SJSA1 (cell line): ENCODE data around the gene DENND2A. TPM values are rescaled to one million over a fixed set of nuclear protein-coding genes. Genes with fewer than 3 reads are reported as not detected.
A peak's percentile ranks its signal among the peaks of the same experiment; 100 is the strongest.
"Not testable (repeated sequence)": the region's sequence is repeated elsewhere in the genome, so short reads cannot be mapped to it uniquely, and the experiment has no call there.

Source experiments
- DNase-seq, 2 experiments: peaks; one replicate each; pipeline ENCODE4 v3.0.0-alpha.2; 2015 to 2020; ENCODE audit warnings: low spot score in 2 of 2, low read depth in 1 of 2
- H3K27ac ChIP-seq: fragments of 250-450 bp; sonication (Bioruptor Pico); 2 replicates; pipeline ENCODE4 v1.5.1; 2020; ENCODE audit warnings: mild to moderate bottlenecking, moderate library complexity
- H3K27me3 ChIP-seq: fragments of 250-450 bp; sonication (Bioruptor Pico); replicated peaks from 2 replicates; pipeline ENCODE4 v1.5.1; 2020; ENCODE audit warnings: mild to moderate bottlenecking, moderate library complexity
- H3K36me3 ChIP-seq: fragments of 250-450 bp; sonication (Bioruptor Pico); 2 replicates; pipeline ENCODE4 v1.5.1; 2020; ENCODE audit warnings: mild to moderate bottlenecking
- H3K4me1 ChIP-seq: fragments of 250-450 bp; sonication (Bioruptor Pico); replicated peaks from 2 replicates; pipeline ENCODE4 v1.6.1; 2021; ENCODE audit warnings: mild to moderate bottlenecking
- H3K4me3 ChIP-seq: fragments of 250-450 bp; sonication (Bioruptor Pico); 2 replicates; pipeline ENCODE4 v1.5.1; 2020; ENCODE audit warnings: mild to moderate bottlenecking
- H3K9me3 ChIP-seq: fragments of 250-450 bp; sonication (Bioruptor Pico); replicated peaks from 2 replicates; pipeline ENCODE4 v1.5.1; 2020; ENCODE audit warnings: mild to moderate bottlenecking
- total RNA-seq: library from RNA; depleted of rRNA; stranded (reverse); fragments of >200 nt; shearing (Covaris generic); gene quantifications from 2 replicates; pipeline ENCODE4 v1.2.3, GENCODE V29; 2014

DENND2A gene
- total RNA-seq, 1 experiment from 2014 or later: 10.2 TPM

- no peak for DNase-seq
- H3K36me3 ChIP-seq: no peaks in the 10 kb centered on the region
These were observed 28.0 kb upstream of the DENND2A start for GRCh38 chr7:140668641-140669040.

DNA sequence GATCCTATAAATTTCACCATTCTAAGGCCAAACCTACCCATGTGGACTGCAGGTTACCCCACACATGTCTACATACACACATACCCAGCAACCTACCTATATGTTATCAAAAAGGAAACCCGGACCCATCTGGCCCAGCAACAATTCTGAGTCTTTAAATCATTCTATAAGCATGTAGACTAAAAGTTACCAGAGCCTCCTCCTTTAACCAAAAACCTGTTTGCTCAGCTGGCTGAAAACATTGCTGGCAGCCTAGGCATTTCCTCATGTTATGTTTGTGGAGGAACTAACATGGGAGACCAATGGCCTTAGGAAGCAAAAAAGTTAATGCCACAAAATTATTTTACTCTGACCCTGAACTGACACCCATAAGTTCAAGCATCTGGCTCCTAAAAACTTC is 26.9 kb upstream of the DENND2A start:
- no peaks in the 10 kb centered on the region for H3K9me3 ChIP-seq
- no peaks in the 10 kb centered on the region for H3K36me3 ChIP-seq
- no peaks in the 10 kb centered on the region for H3K27me3 ChIP-seq
- H3K4me1 ChIP-seq: 0 out of 2 replicates have a peak, but pooled peaks cover 4% of the 10 kb centered on the region
- H3K4me3 ChIP-seq: no peak overlapping the region
- DNase-seq: no peak
- H3K27ac ChIP-seq: no peak overlapping the region

More at GRCh38 chr7:140668641-140669040, 28.0 kb upstream of the DENND2A start:
- H3K4me3 ChIP-seq: no peak overlapping the region
- H3K4me1 ChIP-seq: peaks cover 12% of the 10 kb centered on the region
- H3K27ac ChIP-seq: no peak overlapping the region
- H3K9me3 ChIP-seq: no peaks in the 10 kb centered on the region
- H3K27me3 ChIP-seq: no peaks in the 10 kb centered on the region

- H3K36me3 ChIP-seq, H3K9me3 ChIP-seq, H3K4me3 ChIP-seq, H3K4me1 ChIP-seq, H3K27me3 ChIP-seq, DNase-seq, H3K27ac ChIP-seq: not testable (repeated sequence)
These were observed 22.3 kb upstream of the DENND2A start for GRCh38 chr7:140662938-140663337.

GRCh38 chr7:140661124-140661523 is 20.5 kb upstream of the DENND2A start:
- Histone ChIP-seq H3K4me3 (no peak overlapping the region), H3K36me3 (no peaks in the 10 kb centered on the region), H3K27me3 (no peaks in the 10 kb centered on the region), H3K27ac (no peak overlapping the region), H3K4me1 (peaks cover 9% of the 10 kb centered on the region), H3K9me3 (no peaks in the 10 kb centered on the region)
- no peak for DNase-seq

DNA sequence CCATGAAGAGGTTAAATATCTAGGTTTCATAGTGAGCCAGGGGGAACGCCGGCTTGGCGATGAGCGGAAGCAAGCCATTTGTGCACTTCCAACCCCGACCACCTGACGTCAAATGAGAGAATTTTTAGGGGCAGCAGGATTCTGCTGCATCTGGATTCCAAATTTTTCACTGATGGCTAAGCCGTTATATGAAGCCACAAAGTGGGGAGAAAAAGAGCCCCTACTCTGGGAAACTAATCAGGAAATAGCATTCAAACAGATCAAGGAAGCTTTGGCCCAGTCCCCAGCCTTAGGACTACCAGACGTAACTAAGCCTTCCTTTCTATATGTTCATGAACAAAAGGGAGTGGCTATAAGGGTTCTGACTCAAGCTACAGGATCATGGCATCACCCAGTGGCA is 19.2 kb upstream of the DENND2A start:
- no peak for DNase-seq
- Histone ChIP-seq H3K4me1 (peaks cover 9% of the 10 kb centered on the region), H3K27me3 (no peaks in the 10 kb centered on the region)

GRCh38 chr7:140657891-140658290 is 17.3 kb upstream of the DENND2A start:
- H3K4me3 ChIP-seq: no peak overlapping the region
- DNase-seq: no peak
- no peaks in the 10 kb centered on the region for H3K9me3 ChIP-seq
- no peaks in the 10 kb centered on the region for H3K27me3 ChIP-seq
- H3K27ac ChIP-seq: no peak overlapping the region
- H3K4me1 ChIP-seq: peaks cover 11% of the 10 kb centered on the region
- no peaks in the 10 kb centered on the region for H3K36me3 ChIP-seq

More for the DNA sequence above, 19.2 kb upstream of the DENND2A start:
- Histone ChIP-seq H3K36me3 (no peaks in the 10 kb centered on the region), H3K4me3 (no peak overlapping the region), H3K27ac (no peak overlapping the region), H3K9me3 (no peaks in the 10 kb centered on the region)

DNA sequence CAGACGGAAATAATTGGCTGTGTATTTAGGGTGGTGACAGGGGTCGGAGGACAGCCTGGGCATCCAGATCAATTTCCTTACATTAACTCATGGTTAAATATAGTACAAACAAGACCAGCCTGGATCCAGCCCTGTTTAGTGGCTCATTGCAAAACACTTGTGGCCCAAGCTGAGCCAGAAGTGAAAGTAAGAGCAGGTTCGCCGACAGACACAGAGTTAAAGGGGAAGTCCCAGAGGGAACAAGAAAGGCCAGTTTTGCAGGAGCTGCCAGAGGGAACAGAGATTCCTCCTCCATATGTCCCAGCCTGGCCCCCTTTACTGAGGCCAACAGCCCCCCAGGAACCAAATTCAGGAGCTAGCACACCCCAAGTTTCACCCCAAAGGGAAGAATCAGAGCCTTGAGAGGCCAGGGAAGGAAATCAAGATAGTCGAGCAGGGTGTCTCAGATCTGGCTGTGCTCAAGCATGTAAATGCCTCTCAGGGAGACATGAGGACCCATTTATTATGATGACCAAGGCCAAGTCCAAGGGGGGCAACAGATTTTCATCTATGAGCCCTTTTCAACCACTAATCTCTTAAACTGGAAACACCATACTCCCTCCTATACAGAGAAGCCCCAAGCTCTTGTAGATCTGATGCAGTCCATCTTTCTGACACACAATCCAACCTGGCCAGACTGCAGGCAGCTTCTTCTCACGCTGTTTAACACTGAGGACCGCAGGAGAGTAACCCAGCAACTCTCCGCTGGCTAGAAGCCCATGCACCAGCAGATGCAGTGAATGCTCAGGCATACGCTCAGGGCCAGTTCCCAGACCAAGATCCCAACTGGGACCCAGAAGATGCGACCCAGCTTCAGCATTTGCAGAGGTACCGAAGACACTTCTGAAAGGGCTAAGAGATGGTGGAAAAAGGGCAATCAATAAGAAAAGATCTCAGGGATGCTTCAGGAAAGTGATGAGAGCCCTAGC is 16.2 kb upstream of the DENND2A start:
- peaks cover 11% of the 10 kb centered on the region for H3K4me1 ChIP-seq
- H3K27ac ChIP-seq: no peak overlapping the region
- H3K36me3 ChIP-seq: no peaks in the 10 kb centered on the region
- H3K4me3 ChIP-seq: peak overlapping the region; percentile 12
- DNase-seq: peak in 1 of 2 experiments; percentile 42
- H3K27me3 ChIP-seq: no peaks in the 10 kb centered on the region
- H3K9me3 ChIP-seq: no peaks in the 10 kb centered on the region

- Histone ChIP-seq H3K36me3 (no peaks in the 10 kb centered on the region), H3K9me3 (no peaks in the 10 kb centered on the region), H3K27me3 (no peaks in the 10 kb centered on the region), H3K4me3 (no peak overlapping the region), H3K4me1 (peaks cover 11% of the 10 kb centered on the region), H3K27ac (no peak overlapping the region)
- DNase-seq: no peak
These were observed 15.1 kb upstream of the DENND2A start for GRCh38 chr7:140655511-140656408.

DNA sequence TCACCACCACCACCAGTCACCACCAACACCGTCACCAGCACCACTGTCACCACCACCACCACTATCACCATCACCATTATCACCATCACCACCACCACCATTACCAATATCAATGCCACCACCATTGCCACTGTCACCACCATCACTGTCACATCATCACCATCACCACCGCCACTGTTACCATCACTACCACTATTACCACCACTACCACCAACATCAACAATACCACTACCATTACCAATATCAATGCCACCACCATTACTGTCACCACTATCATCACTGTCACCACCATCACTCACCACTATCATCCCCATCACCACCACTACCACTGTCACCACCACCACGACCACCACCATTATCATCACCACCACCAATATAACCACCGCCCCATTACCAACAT is 14.0 kb upstream of the DENND2A start:
- no peak overlapping the region for H3K27ac ChIP-seq
- no peak overlapping the region for H3K4me3 ChIP-seq
- H3K27me3 ChIP-seq: no peaks in the 10 kb centered on the region

GRCh38 chr7:140654109-140654387 is 13.4 kb upstream of the DENND2A start:
- H3K9me3 ChIP-seq: no peaks in the 10 kb centered on the region
- H3K27me3 ChIP-seq: no peaks in the 10 kb centered on the region
- H3K4me3 ChIP-seq: no peak overlapping the region
- no peak overlapping the region for H3K27ac ChIP-seq
- H3K4me1 ChIP-seq: peaks cover 24% of the 10 kb centered on the region
- no peak for DNase-seq
- H3K36me3 ChIP-seq: no peaks in the 10 kb centered on the region

More for the DNA sequence above, 14.0 kb upstream of the DENND2A start:
- no peaks in the 10 kb centered on the region for H3K36me3 ChIP-seq
- no peak for DNase-seq
- H3K4me1 ChIP-seq: peaks cover 18% of the 10 kb centered on the region
- H3K9me3 ChIP-seq: no peaks in the 10 kb centered on the region

DNA sequence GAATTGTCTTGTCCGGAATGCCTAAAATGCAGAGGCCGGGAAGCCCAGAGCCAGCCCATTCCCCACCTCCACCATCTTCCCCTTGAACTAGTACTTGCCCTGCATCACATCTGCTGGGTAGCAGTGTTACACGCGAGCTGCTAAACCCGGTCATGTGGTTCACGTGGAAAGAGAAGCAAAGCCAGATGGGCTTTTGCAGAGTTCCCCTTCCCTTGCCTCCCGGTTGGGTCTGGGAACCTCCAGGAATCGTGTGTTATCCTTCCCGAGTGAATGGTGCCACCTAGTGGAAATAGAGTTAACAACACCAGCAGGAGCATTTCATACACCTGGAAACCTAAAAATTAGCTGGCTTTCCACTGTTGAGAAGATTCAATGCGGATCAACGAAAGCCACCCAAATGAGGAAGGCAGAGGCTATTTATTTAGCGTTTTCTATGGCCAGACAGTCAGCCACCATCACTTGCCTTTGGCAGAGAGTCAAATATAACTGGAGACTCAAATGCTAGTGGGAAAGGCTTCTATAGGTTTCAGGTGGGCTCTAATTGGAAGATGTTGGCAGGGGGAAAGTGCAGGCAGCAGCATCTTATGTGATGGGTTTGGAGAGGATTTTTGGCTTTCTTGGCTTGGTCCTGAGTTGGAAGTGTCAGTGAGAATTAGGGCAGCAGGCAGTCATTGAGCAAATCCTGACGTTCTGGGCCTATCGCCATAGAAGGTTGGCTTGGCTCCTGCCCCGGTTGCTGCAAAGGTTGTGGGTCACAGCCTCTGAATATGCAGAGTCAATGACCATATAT is 12.9 kb upstream of the DENND2A start:
- Histone ChIP-seq H3K36me3 (no peaks in the 10 kb centered on the region), H3K27ac (no peak overlapping the region), H3K27me3 (no peaks in the 10 kb centered on the region), H3K9me3 (no peaks in the 10 kb centered on the region), H3K4me3 (no peak overlapping the region), H3K4me1 (peaks cover 25% of the 10 kb centered on the region)
- DNase-seq: peak; percentile 57 to 74

GRCh38 chr7:140650367-140650766 is 9.8 kb upstream of the DENND2A start:
- H3K36me3 ChIP-seq: no peaks in the 10 kb centered on the region
- no peak overlapping the region for H3K4me3 ChIP-seq
- H3K27ac ChIP-seq: no peak overlapping the region
- H3K9me3 ChIP-seq: no peaks in the 10 kb centered on the region
- DNase-seq: no peak
- H3K4me1 ChIP-seq: peaks cover 28% of the 10 kb centered on the region
- no peaks in the 10 kb centered on the region for H3K27me3 ChIP-seq

DNA sequence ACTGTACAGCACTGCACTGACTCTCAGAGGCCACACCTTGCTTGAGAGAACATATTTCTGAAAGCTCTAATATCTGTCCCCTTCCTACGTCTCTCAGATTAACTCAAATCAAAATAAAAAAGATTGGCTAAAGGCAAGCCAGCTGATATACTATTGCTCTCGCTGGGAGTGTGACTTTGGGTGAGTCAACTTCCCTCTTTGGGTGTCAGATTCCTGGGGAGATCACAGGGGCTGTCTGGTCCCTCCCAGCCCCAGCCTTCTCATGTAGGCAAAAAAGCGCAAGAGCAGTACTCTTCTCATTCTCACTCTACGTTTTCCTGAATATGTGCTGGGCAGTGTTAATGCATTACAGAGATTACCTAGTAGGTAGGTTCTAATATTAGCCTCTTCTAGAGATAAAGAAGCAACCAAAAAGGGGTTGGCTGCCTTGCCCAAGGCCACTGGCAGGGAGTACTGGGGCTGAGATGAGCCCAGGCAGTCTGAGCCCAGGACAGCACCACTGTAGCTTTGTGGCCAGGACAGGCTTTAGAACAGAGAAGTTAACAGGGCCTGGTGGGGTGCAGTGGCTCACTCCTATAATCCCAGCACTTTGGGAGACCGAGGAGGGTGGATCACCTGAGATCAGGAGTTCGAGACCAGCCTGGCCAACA is 9.1 kb upstream of the DENND2A start:
- Histone ChIP-seq H3K27ac (no peak overlapping the region), H3K36me3 (no peaks in the 10 kb centered on the region), H3K4me1 (peaks cover 28% of the 10 kb centered on the region), H3K4me3 (no peak overlapping the region), H3K27me3 (no peaks in the 10 kb centered on the region), H3K9me3 (no peaks in the 10 kb centered on the region)
- no peak for DNase-seq
